OCI-LY3 (cell line): ENCODE results near the gene SHC2.
A peak's percentile ranks its signal among the peaks of the same experiment; 100 is the strongest.

ENCODE experiments used
- H2AFZ ChIP-seq: fragments of 200-600, 300-600 bp; shearing (Covaris generic); 2 replicates; pipeline ENCODE4 v1.6.0; 2014; ENCODE audit warnings: antibody characterized with exemption, low read depth, low read length
- H3K27ac ChIP-seq: fragments of 200-600, 300-600 bp; sonication (generic); 2 replicates; pipeline ENCODE4 v1.5.1; 2014; ENCODE audit warnings: mild to moderate bottlenecking, low read length, moderate library complexity, mixed read lengths
- H3K27me3 ChIP-seq: fragments of 200-600, 300-600 bp; sonication (generic); 2 replicates; pipeline ENCODE4 v1.6.1; 2014; ENCODE audit warnings: low read depth, low read length, mixed read lengths
- H3K36me3 ChIP-seq: fragments of 200-600, 300-600 bp; sonication (generic); replicated peaks from 2 replicates; pipeline ENCODE3; 2014; ENCODE audit warnings: low read depth, low read length, mixed read lengths
- H3K4me1 ChIP-seq: fragments of 300-600, 200-600 bp; sonication (generic); 2 replicates; pipeline ENCODE4 v1.6.1; 2014; ENCODE audit warnings: low read length, mixed read lengths
- H3K4me2 ChIP-seq: fragments of 200-600, 300-600 bp; sonication (generic); 2 replicates; pipeline ENCODE4 v1.6.1; 2014; ENCODE audit warnings: low read length, mixed read lengths
- H3K4me3 ChIP-seq: fragments of 300-600, 200-600 bp; sonication (generic); 2 replicates; pipeline ENCODE4 v1.5.1; 2014; ENCODE audit warnings: antibody characterized with exemption, mild to moderate bottlenecking, low read length, moderate library complexity
- H3K79me2 ChIP-seq: fragments of 300-600, 200-600 bp; shearing (Covaris generic); 2 replicates; pipeline ENCODE4 v1.6.1; 2014; ENCODE audit warnings: mild to moderate bottlenecking, low read length, mixed read lengths
- H3K9ac ChIP-seq: fragments of 300-600, 200-600 bp; shearing (Covaris generic); 2 replicates; pipeline ENCODE4 v1.6.0; 2014; ENCODE audit warnings: mild to moderate bottlenecking, low read length, moderate library complexity
- H3K9me3 ChIP-seq: fragments of 200-600, 300-600 bp; shearing (Covaris generic); 2 replicates; pipeline ENCODE4 v1.6.1; 2014; ENCODE audit warnings: low read length, mixed read lengths; ENCODE audit not compliant: insufficient read depth
- H4K20me1 ChIP-seq: fragments of 200-600, 300-600 bp; sonication (generic); 2 replicates; pipeline ENCODE4 v1.6.1; 2016; ENCODE audit warnings: low read length, mixed read lengths; ENCODE audit not compliant: insufficient read depth
- CTCF ChIP-seq: fragments of 200-600, 300-600 bp; sonication (generic); IDR thresholded peaks from 2 replicates; pipeline ENCODE4 v1.5.1; 2014; ENCODE audit warnings: antibody characterized with exemption, low read length, low read depth
- EZH2phosphoT487 ChIP-seq: fragments of 200-600 bp; shearing (Covaris generic); IDR thresholded peaks from 2 replicates; pipeline ENCODE4 v1.6.1; 2018; ENCODE audit warnings: antibody characterized with exemption, mixed run types, low read depth

SHC2 gene

DNA sequence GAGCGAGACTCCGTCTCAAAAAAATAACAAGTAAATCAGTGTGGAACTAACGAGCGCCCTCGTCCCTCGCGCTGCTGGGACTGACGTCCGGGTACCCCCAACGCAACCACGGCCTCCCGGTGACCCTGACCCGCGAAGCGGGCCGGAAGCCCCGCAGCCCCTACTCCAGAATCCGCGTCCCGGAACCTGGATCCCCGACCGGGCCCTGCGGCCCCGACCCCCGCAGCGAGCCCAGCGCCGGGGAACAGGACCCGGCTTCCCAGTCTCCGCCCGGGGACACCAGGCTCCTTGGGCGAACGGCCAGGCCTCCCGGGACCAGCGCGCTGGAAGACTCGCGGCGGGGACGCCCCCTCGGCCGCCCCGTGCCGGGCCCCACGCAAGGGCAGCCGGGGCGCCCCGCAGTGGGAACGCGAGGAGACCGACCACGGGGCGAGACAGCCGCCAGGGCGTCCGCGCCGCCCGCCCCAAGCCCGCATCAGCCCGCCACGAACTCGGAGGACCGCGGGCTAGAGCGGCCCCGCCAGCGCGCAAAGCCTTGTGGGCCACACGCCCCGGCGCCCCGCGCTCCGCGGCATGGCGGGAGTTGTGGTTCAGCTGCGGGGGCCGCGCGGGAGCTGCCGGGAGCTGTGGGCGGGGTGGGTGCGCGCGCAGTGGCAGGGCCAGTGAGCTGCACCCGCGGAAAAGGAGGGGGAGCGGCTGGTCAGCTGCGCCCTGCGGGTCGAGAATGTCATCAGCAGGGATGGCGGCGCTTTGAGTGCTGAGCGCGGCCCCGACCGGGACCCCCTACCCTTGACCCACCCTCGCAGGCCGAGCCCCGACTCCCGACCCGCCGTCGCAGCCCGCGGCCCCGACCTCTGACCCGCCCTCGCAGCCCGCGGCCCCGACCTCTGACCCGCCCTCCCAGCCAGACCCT is 27.9 kb upstream of the SHC2 start:
- no peaks in the 10 kb centered on the region; the same call in 1 of the 2 replicates for H3K79me2 ChIP-seq
- H3K9me3 ChIP-seq: no peaks in the 10 kb centered on the region
- H3K4me3 ChIP-seq: peak overlapping the region; percentile 98
- no peak for TF ChIP-seq CTCF
- H3K9ac ChIP-seq: peak overlapping the region; percentile 92
- no peaks in the 10 kb centered on the region for H3K27me3 ChIP-seq
- peak overlapping the region; percentile 77 for H2AFZ ChIP-seq
- H3K27ac ChIP-seq: peak overlapping the region; percentile 85
- no peaks in the 10 kb centered on the region for H4K20me1 ChIP-seq
- peak overlapping the region; percentile 96 for H3K4me2 ChIP-seq
- peaks cover 11% of the 10 kb centered on the region for H3K4me1 ChIP-seq
- H3K36me3 ChIP-seq: peaks cover 4% of the 10 kb centered on the region

- no peak overlapping the region for H3K4me2 ChIP-seq
- H3K27me3 ChIP-seq: no peaks in the 10 kb centered on the region
- H3K79me2 ChIP-seq: no peaks in the 10 kb centered on the region; the same call in 1 of the 2 replicates
- H3K4me1 ChIP-seq: peaks cover 11% of the 10 kb centered on the region
- H3K9ac ChIP-seq: no peak overlapping the region
- H3K4me3 ChIP-seq: no peak overlapping the region
- no peak overlapping the region for H3K27ac ChIP-seq
- H3K9me3 ChIP-seq: peaks cover 4% of the 10 kb centered on the region; the same call in 1 of the 2 replicates
- H4K20me1 ChIP-seq: no peaks in the 10 kb centered on the region
- peaks cover 4% of the 10 kb centered on the region for H3K36me3 ChIP-seq
- TF ChIP-seq EZH2phosphoT487: no peak
- TF ChIP-seq CTCF: no peak
- H2AFZ ChIP-seq: no peak overlapping the region
Observed at GRCh38 chr19:485583-486236, 24.9 kb upstream of the SHC2 start.

DNA sequence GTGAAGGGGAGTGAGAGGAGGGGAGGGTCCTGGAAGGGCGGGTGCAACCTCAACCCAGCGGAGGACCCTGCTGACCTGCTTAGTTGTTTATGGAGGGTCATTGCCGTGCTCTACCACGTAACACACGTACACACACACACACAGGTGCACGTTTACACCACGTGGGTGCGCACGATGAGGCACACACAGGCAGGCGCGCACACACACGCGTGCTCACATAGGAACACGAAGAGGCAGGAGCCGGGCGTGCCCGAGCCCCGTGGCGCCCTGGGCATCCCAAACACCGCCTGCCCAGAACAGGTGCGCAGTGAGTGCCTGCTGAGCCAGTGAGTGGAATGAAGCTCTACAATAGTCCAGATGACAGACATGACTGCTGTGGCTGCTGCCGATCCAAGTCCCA is 24.2 kb upstream of the SHC2 start:
- peaks cover 9% of the 10 kb centered on the region; the same call in 1 of the 2 replicates for H3K9me3 ChIP-seq
- H3K36me3 ChIP-seq: peaks cover 4% of the 10 kb centered on the region
- H3K9ac ChIP-seq: no peak overlapping the region
- H3K4me3 ChIP-seq: no peak overlapping the region
- no peak overlapping the region for H2AFZ ChIP-seq
- no peaks in the 10 kb centered on the region for H3K27me3 ChIP-seq
- no peaks in the 10 kb centered on the region for H4K20me1 ChIP-seq
- TF ChIP-seq EZH2phosphoT487: no peak
- no peak for TF ChIP-seq CTCF
- no peak overlapping the region for H3K4me2 ChIP-seq
- H3K4me1 ChIP-seq: peaks cover 11% of the 10 kb centered on the region
- no peaks in the 10 kb centered on the region; the same call in 1 of the 2 replicates for H3K79me2 ChIP-seq
- no peak overlapping the region for H3K27ac ChIP-seq

DNA sequence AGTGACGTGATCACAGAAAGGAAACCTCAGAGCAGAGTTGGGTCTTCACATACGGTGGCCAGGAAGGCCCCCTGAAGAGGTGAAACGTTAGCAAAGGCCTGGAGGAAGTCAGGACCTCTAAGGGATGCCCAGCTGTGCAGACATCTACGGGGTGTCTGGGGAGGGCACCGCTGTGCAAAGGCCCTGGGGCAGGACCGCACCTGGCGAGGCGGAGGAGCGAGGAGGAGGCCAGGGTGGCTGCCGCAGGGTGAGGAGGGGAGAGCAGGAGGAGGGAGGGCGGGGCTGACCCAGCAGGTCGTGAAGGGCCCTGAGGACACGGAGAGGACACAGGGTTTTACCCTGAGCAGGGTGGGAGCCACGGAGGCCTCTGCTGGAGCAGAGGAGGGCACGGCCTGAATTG is 23.7 kb upstream of the SHC2 start:
- H3K4me3 ChIP-seq: no peak overlapping the region
- TF ChIP-seq EZH2phosphoT487: no peak
- TF ChIP-seq CTCF: no peak
- no peak overlapping the region for H3K9ac ChIP-seq
- peaks cover 5% of the 10 kb centered on the region for H3K4me1 ChIP-seq
- H2AFZ ChIP-seq: no peak overlapping the region
- no peaks in the 10 kb centered on the region for H4K20me1 ChIP-seq
- H3K9me3 ChIP-seq: peaks cover 12% of the 10 kb centered on the region; the same call in 1 of the 2 replicates
- H3K27ac ChIP-seq: no peak overlapping the region
- no peaks in the 10 kb centered on the region; the same call in 1 of the 2 replicates for H3K79me2 ChIP-seq
- no peak overlapping the region for H3K4me2 ChIP-seq
- no peaks in the 10 kb centered on the region for H3K27me3 ChIP-seq
- peaks cover 4% of the 10 kb centered on the region for H3K36me3 ChIP-seq
